Sigmoid colon (tissue), 4 donors: ENCODE measurements around the gene POU6F2.

ENCODE experiments used
- POLR2AphosphoS5 ChIP-seq, 4 donors: sonication (generic); formaldehyde crosslinking; IDR thresholded peaks; one replicate each; pipeline ENCODE4 v1.6.1; 2017; ENCODE audit warnings: antibody characterized with exemption in 4 of 4
- TF ChIP-seq, protein P1 (sequence below), 4 experiments: fragments of 450-650 bp in 3 of 4; fragments of 200-600 bp in 1 of 4; IDR thresholded peaks; one replicate each; pipeline ENCODE4 v1.5.1; 2016 to 2019; ENCODE audit warnings: antibody characterized with exemption in 4 of 4, mild to moderate bottlenecking in 3 of 4, moderate library complexity in 2 of 4

DNA sequence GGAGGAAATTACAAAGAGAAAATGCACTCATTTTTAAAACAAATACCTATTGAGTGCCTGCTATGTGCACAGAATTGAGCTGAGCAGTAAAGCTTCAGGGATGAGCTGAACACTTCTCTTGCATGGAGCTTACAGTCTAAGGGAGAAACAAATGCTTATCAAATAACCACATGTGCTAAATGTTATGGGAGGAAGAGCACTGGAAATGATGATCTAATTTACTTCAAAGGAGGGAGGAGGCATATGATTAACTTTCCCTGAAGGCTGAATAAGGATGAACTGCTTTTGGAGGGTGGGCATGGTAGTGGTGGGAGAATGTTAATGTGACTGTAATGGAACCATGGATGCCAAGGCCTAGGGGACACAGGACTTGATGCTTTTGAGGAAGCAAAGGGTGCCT, 168.2 kb downstream of the POU6F2 start:
- no peak for TF ChIP-seq POLR2AphosphoS5 (IDR thresholded peaks at IDR 0.05)
- TF ChIP-seq, protein P1, sequence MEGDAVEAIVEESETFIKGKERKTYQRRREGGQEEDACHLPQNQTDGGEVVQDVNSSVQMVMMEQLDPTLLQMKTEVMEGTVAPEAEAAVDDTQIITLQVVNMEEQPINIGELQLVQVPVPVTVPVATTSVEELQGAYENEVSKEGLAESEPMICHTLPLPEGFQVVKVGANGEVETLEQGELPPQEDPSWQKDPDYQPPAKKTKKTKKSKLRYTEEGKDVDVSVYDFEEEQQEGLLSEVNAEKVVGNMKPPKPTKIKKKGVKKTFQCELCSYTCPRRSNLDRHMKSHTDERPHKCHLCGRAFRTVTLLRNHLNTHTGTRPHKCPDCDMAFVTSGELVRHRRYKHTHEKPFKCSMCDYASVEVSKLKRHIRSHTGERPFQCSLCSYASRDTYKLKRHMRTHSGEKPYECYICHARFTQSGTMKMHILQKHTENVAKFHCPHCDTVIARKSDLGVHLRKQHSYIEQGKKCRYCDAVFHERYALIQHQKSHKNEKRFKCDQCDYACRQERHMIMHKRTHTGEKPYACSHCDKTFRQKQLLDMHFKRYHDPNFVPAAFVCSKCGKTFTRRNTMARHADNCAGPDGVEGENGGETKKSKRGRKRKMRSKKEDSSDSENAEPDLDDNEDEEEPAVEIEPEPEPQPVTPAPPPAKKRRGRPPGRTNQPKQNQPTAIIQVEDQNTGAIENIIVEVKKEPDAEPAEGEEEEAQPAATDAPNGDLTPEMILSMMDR (IDR thresholded peaks at IDR 0.05) = no peak
